HG03354 (cell line): ENCODE data around the gene OGDHL.
"Not testable (repeated sequence)": the region's sequence is repeated elsewhere in the genome, so short reads cannot be mapped to it uniquely, and the experiment has no call there.

Experiments
- ATAC-seq: cut with Tn5 transposase; IDR thresholded peaks from one replicate; pipeline ENCODE4 v1.9.1; 2021; ENCODE audit warnings: mild to moderate bottlenecking; ENCODE audit not compliant: unreplicated experiment, poor library complexity, severe bottlenecking

Gene OGDHL

DNA sequence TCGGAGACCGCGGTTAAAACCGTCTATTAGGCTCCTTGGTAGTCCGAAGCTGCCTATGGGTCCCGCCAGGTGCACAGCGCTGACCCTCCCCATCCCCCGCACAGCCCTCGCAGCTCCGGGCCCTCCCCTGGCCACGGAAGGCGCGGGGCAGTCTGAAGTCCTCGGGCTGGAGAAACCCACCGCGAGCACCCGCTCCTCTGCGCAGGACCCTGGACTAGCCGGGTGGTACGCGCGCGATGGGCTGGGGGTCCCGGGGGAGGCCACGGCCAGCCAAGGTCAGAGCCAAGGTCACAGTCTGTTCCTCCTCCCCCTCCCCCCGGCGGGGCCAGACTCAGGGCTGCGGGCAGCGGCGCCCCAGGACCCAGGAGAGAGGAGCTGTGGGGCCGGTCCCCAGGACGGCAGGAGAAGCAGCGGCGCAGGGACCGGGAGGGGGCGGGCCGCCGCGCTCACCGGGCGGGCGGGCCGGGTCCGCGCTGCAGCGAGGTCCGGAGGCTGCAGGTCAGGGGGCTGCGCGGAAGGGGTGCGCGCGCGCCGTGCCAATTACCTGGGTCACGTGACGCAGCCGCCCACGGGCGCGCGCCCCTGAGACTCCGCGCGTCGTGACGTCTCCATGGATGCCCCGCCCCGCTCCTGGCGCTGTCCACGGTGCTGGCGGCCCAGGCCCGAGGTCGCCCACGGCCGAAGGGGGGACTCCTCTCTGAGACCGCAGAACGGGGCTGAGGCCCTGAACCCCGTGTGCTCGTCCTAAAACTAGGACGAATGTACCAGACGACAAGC is at the start of gene OGDHL:
Gene OGDHL, minus strand, starts transcription at position 535 of the 777 bp plus-strand sequence. CDS start 3,731 bp downstream, outside the sequence.
- peak; percentile 81 for ATAC-seq

DNA sequence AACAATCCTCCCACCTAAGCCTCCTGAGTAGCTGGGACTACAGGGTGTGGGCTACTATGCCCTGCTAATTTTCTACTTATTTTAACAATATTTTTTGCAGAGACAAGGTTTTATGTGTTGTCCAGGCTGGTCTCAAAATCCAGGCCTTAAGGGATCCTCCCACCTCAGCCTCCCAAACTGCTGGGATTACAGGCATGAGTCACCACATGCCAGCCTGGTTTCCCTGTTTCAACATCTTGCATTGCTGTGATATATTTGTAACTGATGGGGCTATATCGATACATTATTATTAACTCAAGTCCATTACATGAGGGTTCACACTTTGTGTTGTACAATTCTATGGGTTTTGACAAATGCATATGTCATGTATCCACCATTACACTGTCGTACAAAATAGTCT is 41.9 kb upstream of the OGDHL start:
- no peak for ATAC-seq

DNA sequence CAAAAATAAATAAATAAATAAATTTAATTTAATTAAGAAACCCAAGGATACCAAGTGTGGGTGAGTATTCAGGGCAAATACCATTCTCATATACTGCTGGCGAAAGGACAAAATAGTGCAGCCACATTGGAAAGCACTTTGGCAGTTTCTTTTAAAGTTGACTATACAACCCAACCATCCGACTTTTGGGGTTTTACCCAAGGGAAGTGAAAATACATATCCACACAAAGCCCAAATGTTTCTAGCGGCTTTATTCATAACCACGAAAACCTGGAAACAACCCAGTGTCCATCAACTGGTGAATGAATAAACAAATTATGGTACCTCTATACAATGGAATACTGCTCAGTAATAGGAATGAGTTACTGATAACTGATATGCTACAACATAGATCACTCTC is 36.2 kb upstream of the OGDHL start:
- ATAC-seq = no peak

DNA sequence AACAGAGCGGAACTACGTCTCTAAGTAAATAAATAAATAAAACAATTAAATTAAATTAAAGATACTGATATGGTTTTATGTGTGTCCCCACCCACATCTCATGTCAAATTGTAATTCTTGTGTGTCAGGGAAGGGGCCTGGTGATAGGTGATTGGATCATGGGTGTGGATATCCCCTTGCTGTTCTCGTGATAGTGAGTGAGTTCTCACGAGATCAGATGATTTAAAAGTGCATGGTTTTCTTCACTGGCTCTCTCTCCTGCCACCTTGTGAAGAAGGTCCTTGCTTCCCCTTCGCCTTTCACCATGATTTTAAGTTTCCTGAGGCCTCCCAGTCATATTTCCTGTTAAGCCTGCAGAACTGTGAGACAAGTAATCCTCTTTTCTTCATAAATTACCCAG is 29.0 kb upstream of the OGDHL start:
- no peak for ATAC-seq

DNA sequence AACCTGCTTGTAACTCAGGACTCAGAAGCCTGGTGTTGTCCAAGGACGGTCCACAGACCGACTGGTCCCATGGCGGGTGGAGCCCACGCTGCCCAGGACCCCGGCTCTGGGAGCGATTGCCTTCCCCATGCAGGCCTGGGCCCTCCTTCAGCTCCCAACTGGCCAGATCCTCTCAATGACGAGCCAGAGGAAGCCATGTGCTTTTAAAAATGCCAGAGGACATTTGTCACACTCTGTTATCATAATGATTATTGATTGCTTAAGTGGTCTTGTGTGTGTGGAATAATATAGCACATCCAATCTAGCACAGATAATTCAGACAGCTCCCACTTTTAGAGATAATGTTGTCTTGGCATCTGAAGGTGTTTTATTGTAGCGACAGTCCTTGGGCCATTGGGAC is 22.6 kb upstream of the OGDHL start:
- no peak for ATAC-seq

DNA sequence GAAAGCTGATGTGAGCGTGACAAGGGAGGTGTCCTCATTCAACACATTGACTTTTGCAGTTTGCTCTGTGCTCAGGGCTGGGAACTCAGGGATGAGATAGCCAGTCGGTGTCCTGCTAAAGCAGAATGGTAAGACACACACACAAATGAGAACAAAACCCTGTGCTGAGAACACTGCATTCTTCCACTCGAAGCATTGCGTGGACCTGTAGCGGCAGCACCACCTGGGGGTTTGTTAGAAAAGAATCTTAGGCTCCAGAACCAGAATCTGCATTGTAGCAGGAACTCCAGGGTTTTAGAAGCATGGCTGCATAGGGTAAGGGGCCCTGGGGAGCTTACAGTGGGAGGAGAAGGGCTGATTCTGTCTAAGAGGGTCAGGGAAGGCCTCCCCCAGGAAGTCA is 21.5 kb upstream of the OGDHL start:
- no peak for ATAC-seq

DNA sequence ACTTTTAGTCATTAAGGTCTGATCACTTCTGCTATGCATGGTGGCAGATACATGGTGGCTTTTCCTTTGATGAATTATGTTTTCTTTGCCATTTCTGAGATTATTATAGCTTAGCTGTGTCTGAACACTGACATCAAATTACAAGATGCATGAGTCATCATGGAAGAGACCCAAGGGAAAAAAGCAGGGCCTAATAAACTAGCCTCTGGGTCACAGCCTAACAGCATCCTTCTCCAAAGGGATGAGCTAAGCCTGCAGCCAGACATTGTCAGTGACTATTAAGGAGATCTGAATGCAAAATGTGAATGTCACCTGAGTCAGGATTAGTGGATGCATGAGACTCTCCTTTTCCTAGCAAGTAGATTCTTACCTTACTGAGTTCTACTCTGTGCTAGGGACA is 19.1 kb upstream of the OGDHL start:
- ATAC-seq = no peak

DNA sequence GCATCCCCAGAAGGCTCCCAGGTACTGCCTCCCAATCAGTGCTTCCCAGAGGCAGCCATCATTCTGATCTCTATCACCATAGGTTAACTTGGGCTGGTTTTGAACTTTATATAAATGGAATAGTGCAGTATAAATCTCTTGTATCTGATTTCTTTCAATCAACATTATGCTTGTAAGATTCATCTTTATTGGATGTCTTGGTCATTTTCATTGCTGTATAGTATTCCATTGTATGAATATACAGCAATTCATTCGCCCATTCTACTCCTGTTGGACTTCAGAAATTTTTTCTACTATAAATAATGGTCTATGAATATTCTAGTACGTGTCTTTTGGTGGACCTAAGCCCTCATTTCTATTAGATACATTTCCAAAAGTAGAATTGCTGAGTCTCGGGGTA is 16.1 kb upstream of the OGDHL start:
- ATAC-seq = no peak

DNA sequence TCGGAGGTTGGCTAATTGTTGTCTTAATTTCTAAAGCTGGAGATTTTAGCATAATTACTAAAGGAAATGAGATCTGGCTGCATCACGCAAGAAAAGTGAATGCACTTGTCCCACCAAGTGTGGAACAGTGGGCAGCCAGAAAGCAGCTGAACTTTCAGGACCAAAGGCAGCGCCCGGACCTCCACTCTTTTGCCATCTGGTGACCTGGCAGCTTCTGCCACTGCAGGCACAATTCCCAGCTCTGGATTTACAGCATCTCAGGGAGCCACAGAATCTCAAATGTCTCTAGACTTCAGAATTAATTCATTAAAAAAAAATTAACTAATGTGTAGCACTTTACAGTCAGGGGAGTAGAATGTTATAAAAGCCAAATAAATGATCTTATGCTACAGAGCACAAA is 14.7 kb upstream of the OGDHL start:
- no peak for ATAC-seq

DNA sequence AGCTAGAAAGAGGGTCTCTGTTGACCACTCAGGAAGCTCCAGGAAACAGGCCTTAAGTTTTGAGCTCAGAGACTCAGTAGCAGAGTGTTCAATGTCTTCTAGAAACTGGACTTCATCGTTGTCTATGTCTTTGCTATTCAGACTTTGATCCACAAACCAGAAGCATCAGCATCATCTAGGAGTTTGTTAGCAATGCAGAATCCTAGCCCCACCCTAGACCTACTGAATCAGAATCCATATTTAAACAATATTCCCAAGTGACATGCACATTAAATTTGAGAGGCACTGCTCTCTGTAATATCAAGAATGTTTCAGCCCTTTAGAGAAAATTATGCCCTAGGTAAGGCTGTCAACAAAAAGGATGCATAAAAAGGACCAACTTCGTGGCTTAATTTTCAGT is 12.9 kb upstream of the OGDHL start:
- ATAC-seq = no peak

DNA sequence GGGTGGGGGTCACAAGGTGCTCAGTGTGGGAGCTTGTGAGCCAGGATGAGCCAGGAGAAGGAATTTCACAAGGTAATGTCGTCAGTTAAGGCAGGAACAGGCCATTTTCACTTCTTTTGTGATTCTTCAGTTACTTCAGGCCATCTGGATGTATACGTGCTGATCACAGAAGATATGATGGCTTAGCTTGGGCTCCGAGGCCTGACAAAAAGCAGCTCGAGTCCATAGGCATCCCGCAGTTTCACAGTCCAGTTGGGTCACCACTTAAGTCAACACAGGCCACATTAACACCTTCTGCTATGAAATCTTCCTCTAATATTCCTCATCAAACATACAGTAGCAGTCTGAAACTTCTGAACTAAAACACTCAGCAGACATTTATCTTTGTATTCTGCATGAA is 10.8 kb upstream of the OGDHL start:
- not testable (repeated sequence) for ATAC-seq

DNA sequence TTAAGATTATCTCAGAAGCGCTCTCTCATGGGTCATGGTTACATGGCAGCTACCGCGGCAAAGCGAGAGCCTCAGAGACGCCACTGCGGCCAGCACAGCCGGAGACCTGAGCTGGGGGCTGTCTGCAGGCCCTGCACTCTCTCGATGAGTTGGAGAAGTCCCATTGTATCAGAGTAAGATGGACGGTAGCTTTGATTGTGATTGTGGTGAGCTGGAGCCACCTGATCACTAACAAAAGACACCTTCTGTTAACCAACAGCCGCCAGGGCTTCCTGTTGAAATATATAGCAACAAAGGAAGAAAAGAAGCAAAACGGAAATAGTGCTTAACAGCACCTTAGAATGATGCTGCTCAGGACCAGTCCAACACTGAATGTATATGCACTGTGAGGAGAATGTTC is 8.9 kb upstream of the OGDHL start:
- not testable (repeated sequence) for ATAC-seq

DNA sequence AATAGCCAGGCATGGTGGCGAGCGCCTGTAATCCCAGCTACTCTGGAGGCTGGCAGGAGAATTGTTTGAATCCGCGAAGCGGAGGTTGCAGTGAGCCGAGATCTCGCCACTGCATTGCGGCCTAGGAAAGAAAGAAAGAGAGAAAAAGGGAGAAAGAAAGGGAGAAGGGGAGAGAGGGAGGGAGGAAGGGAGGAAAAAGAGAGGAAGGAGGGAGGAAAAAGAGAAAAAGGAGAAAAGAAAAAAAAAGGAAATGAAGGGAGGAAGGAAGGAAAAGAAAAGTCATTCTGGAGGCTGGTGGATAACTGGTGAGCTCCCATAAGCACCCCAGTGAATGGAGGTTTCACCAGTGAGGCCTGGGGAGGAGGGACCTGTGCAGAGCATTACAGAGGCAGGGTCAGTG is 7.6 kb upstream of the OGDHL start:
- no peak for ATAC-seq

DNA sequence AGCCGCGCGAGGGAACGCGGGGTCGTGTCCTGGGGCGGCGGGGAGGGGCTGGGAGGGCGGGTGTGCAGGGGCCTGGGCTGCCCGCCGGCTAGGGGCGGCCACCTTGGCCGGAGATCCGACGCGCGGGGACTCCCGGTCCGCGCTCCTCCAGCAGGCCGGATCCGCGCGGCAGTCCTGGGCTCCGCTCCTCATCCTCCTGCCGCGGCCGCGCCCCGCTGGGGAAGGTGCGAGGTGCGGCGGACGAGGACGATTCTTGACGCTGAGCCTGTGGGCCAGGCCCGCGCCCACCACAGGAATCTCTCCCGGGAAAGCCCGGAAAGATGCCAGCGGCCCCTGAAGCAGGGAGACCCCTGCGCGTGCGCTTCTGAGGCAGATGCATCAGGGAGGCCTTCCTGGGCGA is 6.6 kb upstream of the OGDHL start:
- no peak for ATAC-seq

DNA sequence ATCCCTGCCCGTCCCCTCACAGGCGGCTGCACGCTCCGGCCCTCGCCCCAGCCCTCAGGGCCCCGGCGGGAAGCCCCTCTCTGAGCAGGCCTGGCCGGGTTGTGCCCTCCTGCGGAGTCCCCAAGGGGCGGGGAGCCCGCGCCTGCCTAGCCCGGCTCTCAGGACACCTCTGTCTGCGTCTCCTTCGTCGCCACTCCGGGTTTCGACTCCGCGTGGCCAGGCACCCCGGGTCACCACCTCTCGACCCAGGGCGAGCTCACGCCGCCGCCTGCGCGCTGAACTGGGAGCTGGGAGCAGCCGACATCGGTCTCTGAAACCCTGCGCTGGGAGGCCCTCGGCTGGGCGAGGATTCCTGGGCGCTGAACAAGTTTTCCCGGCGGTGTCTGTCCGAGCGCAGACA is 6.2 kb upstream of the OGDHL start:
- no peak for ATAC-seq

DNA sequence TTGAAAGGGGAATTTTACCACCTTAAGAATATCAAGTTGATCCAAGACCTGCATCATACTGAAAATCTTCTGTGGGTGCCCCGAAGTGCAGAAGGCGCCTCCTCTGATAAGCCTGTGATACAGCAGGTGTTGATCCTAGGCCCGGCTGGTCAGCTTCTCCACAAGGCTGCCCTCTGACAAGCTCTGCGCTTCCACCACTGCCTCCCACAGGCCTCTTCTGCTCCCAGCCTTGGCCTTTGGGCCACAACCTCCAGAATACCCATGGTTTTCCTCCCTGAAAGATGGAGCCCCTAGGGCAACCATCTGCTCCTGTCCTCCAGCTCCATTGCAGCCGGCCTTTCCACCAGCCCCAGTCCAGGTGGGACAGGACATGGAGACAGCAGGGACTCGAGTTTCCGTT is 5.6 kb upstream of the OGDHL start:
- no peak for ATAC-seq

DNA sequence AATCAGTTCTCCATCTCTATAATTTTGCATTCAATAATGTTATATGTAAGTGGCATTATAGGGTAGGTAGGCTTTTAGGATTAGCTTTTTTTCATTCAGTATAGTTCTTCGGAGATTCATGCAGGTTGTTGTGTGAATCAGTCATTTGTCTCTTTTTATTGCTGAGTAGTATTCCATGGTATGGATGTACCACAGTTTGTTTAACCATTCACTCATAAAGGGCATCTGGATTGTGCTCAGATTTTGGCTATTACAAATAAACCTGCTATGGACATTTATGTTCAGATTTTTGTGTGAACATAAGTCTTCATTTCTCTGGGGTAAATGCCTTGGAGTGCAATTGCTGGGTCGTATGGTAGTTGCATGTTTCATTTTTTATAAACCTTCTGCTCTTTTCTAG is 4.4 kb upstream of the OGDHL start:
- no peak for ATAC-seq

DNA sequence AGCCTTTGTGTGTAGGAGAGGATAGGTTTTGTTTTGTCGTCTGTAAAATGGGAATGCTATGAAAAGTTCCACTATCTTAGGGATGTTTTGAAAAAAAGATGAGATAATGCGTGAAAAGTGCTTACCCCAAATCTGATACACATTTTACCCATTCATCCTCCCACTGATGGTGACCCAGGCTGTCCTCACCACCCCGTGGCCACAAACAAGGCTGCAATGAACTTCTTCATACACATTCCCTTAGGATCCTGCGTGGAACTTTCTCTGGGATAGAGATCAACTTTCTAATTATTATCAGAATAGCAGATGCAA is 399 bp upstream of the OGDHL start:
- no peak for ATAC-seq

DNA sequence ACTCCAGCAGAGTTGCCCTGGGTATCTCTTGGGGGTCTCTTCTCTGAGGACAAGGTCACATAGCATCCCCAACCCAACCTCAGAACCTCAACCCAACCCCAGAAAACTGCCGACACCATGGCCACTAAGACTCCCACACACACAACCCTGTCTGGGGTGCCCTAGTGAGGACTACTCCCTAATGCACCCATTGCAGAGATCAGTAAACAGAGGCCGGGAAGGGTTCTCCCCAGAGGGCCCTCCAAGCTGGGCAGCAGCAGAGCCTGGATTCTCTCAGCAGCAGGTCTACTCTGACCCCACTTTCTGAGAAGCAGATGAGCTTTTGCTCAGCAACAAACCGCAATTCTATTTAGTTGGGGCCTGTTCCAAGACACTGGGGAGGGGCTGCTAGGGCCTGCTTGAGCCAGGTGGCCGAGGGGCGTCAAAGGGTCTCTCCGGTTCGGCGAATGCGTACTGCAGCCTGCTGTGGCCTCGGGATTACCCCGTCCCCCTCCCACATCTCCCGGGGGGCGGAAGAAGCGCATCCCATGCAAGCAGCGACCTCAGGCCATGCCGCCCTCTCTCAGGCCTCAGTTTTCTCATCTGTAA is 828 bp downstream of the OGDHL start:
- no peak for ATAC-seq

DNA sequence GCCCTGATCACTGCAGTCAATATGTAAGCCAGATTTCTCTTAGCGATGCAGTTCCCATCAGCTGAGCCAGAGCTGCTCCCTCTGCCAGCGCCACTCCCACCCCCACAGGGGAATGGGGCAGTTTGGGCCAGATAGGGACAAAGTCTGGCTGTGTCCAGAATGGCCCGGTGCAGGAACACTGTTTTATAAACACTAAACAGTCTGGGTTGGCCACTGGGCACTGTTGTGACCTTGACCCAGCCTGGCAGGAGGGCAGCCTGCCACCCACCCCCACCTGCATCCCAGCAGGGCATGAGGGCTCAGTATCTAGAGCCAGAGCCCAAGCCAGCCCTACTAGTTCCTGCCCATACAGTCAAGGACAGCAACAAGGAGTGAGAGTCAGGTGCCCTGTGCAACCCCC is 1.3 kb downstream of the OGDHL start:
- ATAC-seq = no peak

DNA sequence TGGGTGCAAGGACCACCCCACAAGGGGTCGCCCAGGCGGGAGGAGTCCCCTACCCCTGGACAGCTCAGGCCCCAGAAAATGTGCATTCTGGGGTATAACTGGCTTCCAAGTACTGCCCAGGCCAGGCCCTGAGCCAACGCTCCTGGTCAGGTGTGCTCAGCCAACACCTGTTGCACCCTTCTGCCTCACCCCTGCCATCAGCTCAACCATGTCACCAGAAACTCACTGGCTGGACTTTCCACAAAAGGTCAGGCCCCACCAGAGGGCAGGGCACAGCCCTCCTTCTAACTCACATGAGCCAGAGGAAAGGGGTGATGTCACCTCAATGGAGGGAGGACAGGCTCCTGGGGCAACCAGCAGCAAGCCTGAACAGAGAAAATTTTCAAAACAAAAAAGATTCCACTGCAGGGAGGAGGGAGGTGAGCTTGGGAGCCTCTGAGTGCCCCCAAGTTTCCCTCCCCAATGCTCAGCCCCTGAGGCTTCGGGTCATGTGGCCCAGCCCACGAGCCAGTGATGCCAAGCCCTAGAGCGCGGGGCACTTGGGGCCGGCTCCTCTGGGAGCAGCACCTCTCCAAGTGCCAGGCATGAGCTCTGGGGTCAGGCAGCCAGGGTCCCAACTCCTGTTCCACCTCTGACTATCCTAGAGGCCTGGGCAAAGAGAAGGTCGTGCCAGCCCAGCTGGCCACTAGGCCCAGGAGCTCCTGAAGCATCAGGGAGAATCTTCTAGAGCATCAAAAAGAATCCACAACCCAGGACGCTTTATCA is 2.2 kb downstream of the OGDHL start:
- ATAC-seq = no peak
